GM18951 (cell line): ENCODE results near the gene SH2D7.

ENCODE experiments used
- POLR2A ChIP-seq: IDR thresholded peaks from 4 replicates; pipeline ENCODE4 v1.6.1; 2011; ENCODE audit warnings: mild to moderate bottlenecking; ENCODE audit not compliant: insufficient read length, insufficient read depth; ENCODE audit errors: extremely low read depth
- in situ Hi-C: fragments of 300-500 bp; cut with MboI; formaldehyde crosslinking; loops from one replicate; pipeline ENCODE4 v1.12.0; 2022; ENCODE audit warnings: low sequenced_read_pairs, mixed read lengths, inconsistent platforms; ENCODE audit not compliant: unreplicated experiment

Gene SH2D7

GRCh38 chr15:78054518-78054917 lies 37.8 kb upstream of the SH2D7 start:
- in situ Hi-C loops = no loop called here
- no peak for TF ChIP-seq POLR2A

- TF ChIP-seq POLR2A = no peak
- in situ Hi-C loops = no loop called here
These were observed 37.4 kb upstream of the SH2D7 start for GRCh38 chr15:78054966-78055365.

GRCh38 chr15:78055919-78056713 lies 36.2 kb upstream of the SH2D7 start:
- in situ Hi-C loops = no loop called here
- no peak for TF ChIP-seq POLR2A

GRCh38 chr15:78056714-78057269 lies 35.6 kb upstream of the SH2D7 start:
- TF ChIP-seq POLR2A = no peak
- in situ Hi-C loops = no loop called here

- no peak for TF ChIP-seq POLR2A
- in situ Hi-C loops = no loop called here
These were observed 34.6 kb upstream of the SH2D7 start for GRCh38 chr15:78057803-78058202.

GRCh38 chr15:78058401-78058935 lies 33.9 kb upstream of the SH2D7 start:
- in situ Hi-C loops = no loop called here
- no peak for TF ChIP-seq POLR2A

GRCh38 chr15:78059110-78059839 lies 33.1 kb upstream of the SH2D7 start:
- in situ Hi-C loops = no loop called here
- no peak for TF ChIP-seq POLR2A

- in situ Hi-C loops = no loop called here
- no peak for TF ChIP-seq POLR2A
These were observed 32.1 kb upstream of the SH2D7 start for GRCh38 chr15:78060232-78060631.

- TF ChIP-seq POLR2A = no peak
- in situ Hi-C loops = no loop called here
These were observed 30.4 kb upstream of the SH2D7 start for GRCh38 chr15:78061963-78062427.

GRCh38 chr15:78063217-78063616 lies 29.1 kb upstream of the SH2D7 start:
- in situ Hi-C loops = no loop called here

GRCh38 chr15:78063970-78064385 lies 28.4 kb upstream of the SH2D7 start:
- TF ChIP-seq POLR2A = no peak
- in situ Hi-C loops = no loop called here

More at GRCh38 chr15:78063217-78063616, 29.1 kb upstream of the SH2D7 start:
- TF ChIP-seq POLR2A = no peak

GRCh38 chr15:78064544-78064943 lies 27.8 kb upstream of the SH2D7 start:
- in situ Hi-C loops = no loop called here
- TF ChIP-seq POLR2A = no peak

GRCh38 chr15:78065284-78065872 lies 27.0 kb upstream of the SH2D7 start:
- TF ChIP-seq POLR2A = no peak
- in situ Hi-C loops = no loop called here
